SW480 (cell line): ENCODE results near the gene TMEM222.

Experiments used
- DNase-seq: peaks from one replicate; pipeline ENCODE4 v3.0.0-alpha.2; 2016; ENCODE audit warnings: low spot score

The TMEM222 gene

GRCh38 chr1:27306892-27307761 lies 14.8 kb upstream of the TMEM222 start:
- no peak for DNase-seq

GRCh38 chr1:27307874-27308598 lies 13.9 kb upstream of the TMEM222 start:
- no peak for DNase-seq

GRCh38 chr1:27314169-27314568 lies 7.8 kb upstream of the TMEM222 start:
- no peak for DNase-seq

GRCh38 chr1:27314737-27315136 lies 7.2 kb upstream of the TMEM222 start:
- no peak for DNase-seq

GRCh38 chr1:27316860-27317259 lies 5.1 kb upstream of the TMEM222 start:
- no peak for DNase-seq

GRCh38 chr1:27318136-27318535 lies 3.8 kb upstream of the TMEM222 start:
- no peak for DNase-seq

- DNase-seq = no peak
Measured at GRCh38 chr1:27318596-27318995, 3.4 kb upstream of the TMEM222 start.

GRCh38 chr1:27322569-27323240 lies 742 bp downstream of the TMEM222 start:
- no peak for DNase-seq

- DNase-seq = no peak
Measured at GRCh38 chr1:27325286-27325685, 3.3 kb downstream of the TMEM222 start.

- DNase-seq = no peak
Measured at GRCh38 chr1:27327964-27328363, 6.0 kb downstream of the TMEM222 start.

- DNase-seq = no peak
Measured at GRCh38 chr1:27330786-27331185, 8.8 kb downstream of the TMEM222 start.

GRCh38 chr1:27331426-27331825 lies 9.5 kb downstream of the TMEM222 start:
- no peak for DNase-seq

- DNase-seq = no peak
Measured at GRCh38 chr1:27331922-27332321, 10.0 kb downstream of the TMEM222 start.

GRCh38 chr1:27332536-27333281 lies 10.7 kb downstream of the TMEM222 start:
- DNase-seq = no peak

- DNase-seq = no peak
Measured at GRCh38 chr1:27333717-27334279, 11.8 kb downstream of the TMEM222 start.

GRCh38 chr1:27335506-27336422 lies 13.8 kb downstream of the TMEM222 start:
- no peak for DNase-seq

GRCh38 chr1:27336756-27337155 lies 14.8 kb downstream of the TMEM222 start:
- no peak for DNase-seq

- DNase-seq = no peak
Measured at GRCh38 chr1:27338751-27339150, 16.8 kb downstream of the TMEM222 start.

- no peak for DNase-seq
Measured at GRCh38 chr1:27339213-27339612, 17.2 kb downstream of the TMEM222 start.

GRCh38 chr1:27341525-27342252 lies 19.7 kb downstream of the TMEM222 start, which contains the start of gene SYTL1:
Gene SYTL1 (plus strand): TSS chr1:27342022. CDS start chr1:27345335, 3,313 bp downstream.
- peak; percentile 84 for DNase-seq
